Right ventricle myocardium inferior (tissue), 1 donor: ENCODE results near the gene DPM3. TPM values are rescaled to one million over a fixed set of nuclear protein-coding genes. Genes with fewer than 3 reads are reported as not detected.
A peak's percentile ranks its signal among the peaks of the same experiment; 100 is the strongest.
"Not testable (repeated sequence)": the region's sequence is repeated elsewhere in the genome, so short reads cannot be mapped to it uniquely, and the experiment has no call there.

Experiments
- ATAC-seq: fragments of 200-7000 bp; cut with Tn5 transposase; one replicate; pipeline ENCODE4 v1.9.1; 2020; ENCODE audit warnings: mild to moderate bottlenecking, moderate library complexity
- DNase-seq: peaks from one replicate; pipeline ENCODE4 v3.0.0; 2021; ENCODE audit errors: missing footprints
- intact Hi-C: fragments of 100-400 bp; cut with DNase I; formaldehyde crosslinking; loops from one replicate; pipeline ENCODE4 v1.11.0; 2022
- total RNA-seq: library from RNA; stranded (reverse); fragmentation: NEBNext Ultra II Directional; extraction: Animal tissue kit (Norgen Biotek cat#: 25700); gene quantifications from one replicate; pipeline ENCODE4 v1.2.1, GENCODE V29; 2021
- donor health status: DM: no; HTN: yes; CAD: no; lungs with severe emphysema.

The DPM3 gene
- total RNA-seq, 1 donor from 2014 or later = 55.7 TPM

GRCh38 chr1:155166471-155167165 lies 26.3 kb upstream of the DPM3 start:
- ATAC-seq (peak; percentile 68), DNase-seq (peak; percentile 79)
- intact Hi-C loops = loop anchor here (2.0 kb wide), 2 partner anchors 30 to 38 kb away; no protein-coding TSS in a partner anchor

GRCh38 chr1:155166051-155166470 lies 25.7 kb upstream of the DPM3 start:
- ATAC-seq = no peak
- intact Hi-C loops = loop anchor here (2.0 kb wide), 2 partner anchors 29 to 37 kb away; no protein-coding TSS in a partner anchor
- no peak for DNase-seq

GRCh38 chr1:155164625-155165024 lies 24.3 kb upstream of the DPM3 start:
- intact Hi-C loops, ATAC-seq, DNase-seq: not testable (repeated sequence)

GRCh38 chr1:155163785-155164184 lies 23.5 kb upstream of the DPM3 start:
- ATAC-seq, intact Hi-C loops, DNase-seq: not testable (repeated sequence)

GRCh38 chr1:155162631-155163030 lies 22.3 kb upstream of the DPM3 start:
- intact Hi-C loops, ATAC-seq, DNase-seq: not testable (repeated sequence)

DNA sequence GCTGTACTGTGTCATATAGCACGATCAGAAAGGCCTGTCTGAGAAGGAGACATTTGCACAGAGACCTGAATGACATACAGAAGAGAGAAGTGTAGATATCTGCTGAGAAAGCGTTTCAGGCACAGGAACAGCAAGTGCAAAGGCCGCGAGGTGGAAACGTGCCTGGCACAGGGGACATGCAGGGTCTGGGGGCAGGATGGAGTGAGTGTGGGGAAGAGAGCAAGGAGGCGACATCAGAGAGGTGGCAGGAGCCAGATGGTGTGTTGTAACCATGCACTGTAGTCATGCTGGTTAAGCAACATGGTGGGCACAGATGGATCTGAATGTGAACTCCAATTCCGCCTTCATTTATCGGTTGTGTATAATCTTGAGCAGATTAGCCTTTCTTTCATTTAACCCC lies 19.8 kb upstream of the DPM3 start:
- no peak for DNase-seq
- no peak for ATAC-seq
- intact Hi-C loops = no loop called here

GRCh38 chr1:155158991-155159390 lies 18.7 kb upstream of the DPM3 start:
- DNase-seq (no peak), ATAC-seq (no peak)
- intact Hi-C loops = no loop called here

GRCh38 chr1:155155996-155156643 lies 15.8 kb upstream of the DPM3 start:
- intact Hi-C loops, ATAC-seq, DNase-seq: not testable (repeated sequence)

- DNase-seq (no peak), ATAC-seq (no peak)
- intact Hi-C loops = no loop called here
Measured at GRCh38 chr1:155145491-155145890, 5.2 kb upstream of the DPM3 start.

DNA sequence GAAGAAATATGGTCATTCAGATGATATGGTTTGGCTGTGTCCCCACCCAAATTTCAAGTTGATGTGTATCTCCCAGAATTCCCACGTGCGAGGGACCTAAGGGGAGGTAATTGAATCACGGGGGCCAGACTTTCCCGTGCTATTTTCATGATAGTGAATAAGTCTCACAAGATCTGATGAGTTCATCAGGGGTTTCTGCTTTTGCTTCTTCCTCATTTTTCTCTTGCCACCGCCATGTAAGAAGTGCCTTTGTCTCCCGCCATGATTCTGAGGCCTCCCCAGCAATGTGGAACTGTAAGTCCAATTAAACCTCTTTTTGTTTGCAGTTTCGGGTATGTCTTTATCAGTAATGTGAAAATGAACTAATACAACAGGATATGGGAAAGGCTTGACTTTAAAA lies 1.4 kb upstream of the DPM3 start:
- DNase-seq = no peak
- intact Hi-C loops = no loop called here
- ATAC-seq = no peak

- ATAC-seq = no peak
- intact Hi-C loops = no loop called here
- DNase-seq = no peak
Measured at GRCh38 chr1:155140630-155140953, 261 bp upstream of the DPM3 start.

DNA sequence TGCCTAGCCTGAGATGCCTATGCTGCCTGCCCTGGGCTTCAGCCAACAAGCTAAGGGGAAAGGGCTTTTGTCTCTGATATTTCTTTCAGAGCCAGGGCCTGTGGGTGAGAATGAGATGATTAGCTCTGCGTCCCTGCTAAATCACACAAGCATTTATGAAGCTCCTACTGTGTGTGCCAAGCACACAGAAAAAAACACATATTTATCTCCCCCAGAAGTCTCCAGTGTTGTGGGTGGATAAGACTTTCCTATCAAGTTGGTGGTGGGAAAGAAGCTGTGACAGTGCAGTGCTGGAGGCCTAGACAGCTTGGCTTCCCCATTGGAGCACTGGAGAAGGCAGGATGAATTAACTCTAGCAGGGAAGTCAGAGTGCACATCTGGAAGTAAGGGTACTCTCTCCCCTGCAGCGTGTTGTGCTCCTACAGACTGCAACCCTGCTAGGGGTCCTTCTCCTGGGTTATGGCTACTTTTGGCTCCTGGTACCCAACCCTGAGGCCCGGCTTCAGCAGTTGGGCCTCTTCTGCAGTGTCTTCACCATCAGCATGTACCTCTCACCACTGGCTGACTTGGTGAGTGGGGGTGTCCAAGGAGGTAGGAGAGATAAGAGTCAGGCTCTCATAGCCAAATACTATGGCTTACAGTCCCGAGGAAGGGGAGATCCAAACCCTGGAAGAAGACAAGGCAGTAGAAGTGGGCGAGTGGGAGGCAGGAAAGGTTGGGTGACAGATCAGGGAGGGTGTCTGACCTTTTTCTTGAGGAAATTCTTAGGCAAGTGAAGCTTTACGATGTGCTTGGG lies 3.0 kb downstream of the DPM3 start:
- DNase-seq (no peak), ATAC-seq (no peak)
- intact Hi-C loops = loop anchor here (2.0 kb wide), 1 partner anchor 29 kb away; no protein-coding TSS in a partner anchor

DNA sequence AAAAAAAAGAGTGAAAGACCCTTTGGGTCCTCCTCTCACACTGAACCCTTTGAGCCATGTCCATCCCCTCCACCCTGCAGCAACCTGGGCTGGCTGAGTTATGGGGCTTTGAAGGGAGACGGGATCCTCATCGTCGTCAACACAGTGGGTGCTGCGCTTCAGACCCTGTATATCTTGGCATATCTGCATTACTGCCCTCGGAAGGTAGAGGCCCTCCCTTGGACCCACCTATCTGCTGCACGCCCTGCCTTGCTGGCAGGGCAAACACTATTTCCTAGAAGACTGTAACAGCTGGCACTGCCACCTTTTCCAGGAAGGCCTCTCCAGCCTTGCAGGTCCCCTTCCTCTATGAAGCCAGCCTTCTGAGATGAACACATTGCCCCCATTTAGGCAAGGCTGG lies 3.6 kb downstream of the DPM3 start:
- intact Hi-C loops = loop anchor here (2.0 kb wide), 1 partner anchor 30 kb away; no protein-coding TSS in a partner anchor
- no peak for DNase-seq

DNA sequence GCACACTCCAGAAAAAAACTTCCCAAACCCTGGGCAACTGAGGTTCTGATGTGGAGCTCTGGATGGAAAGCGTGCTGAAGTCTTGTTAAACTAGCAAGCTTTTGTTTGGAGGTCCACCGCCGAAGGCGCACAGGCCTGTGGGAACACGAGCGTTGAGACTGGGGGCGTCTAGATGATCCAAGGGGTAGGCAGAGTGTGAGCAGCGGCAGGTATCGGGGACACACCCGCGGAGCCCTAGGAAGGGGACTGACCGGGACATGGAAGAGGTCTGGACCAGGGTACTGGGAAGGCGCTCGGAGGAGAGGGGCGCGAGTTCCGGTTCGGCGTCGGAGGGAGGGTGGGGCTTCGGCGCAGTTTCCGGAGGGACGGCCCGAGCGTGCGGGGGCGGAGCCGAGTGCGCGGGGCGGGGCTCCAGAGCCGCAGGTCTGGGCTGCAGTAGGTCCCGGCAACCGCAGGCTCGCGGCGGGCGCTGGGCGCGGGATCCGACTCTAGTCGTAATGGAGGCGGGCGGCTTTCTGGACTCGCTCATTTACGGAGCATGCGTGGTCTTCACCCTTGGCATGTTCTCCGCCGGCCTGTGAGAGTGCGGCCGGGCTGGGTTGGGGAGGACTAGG lies 4.8 kb downstream of the DPM3 start, which contains the start of gene SLC50A1:
SLC50A1 (plus strand) TSS at position 438 of the 614 bp plus-strand sequence; CDS start at position 498, 60 bp downstream.
- intact Hi-C loops = loop anchor here (2.0 kb wide), 1 partner anchor 31 kb away; no protein-coding TSS in a partner anchor
- DNase-seq (peak; percentile 98), ATAC-seq (peak; percentile 96)

More for the DNA sequence above, 3.6 kb downstream of the DPM3 start:
- no peak for ATAC-seq

GRCh38 chr1:155134880-155135414 lies 5.4 kb downstream of the DPM3 start:
- intact Hi-C loops = no loop called here
- ATAC-seq (peak; percentile 70), DNase-seq (peak; percentile 89)

DNA sequence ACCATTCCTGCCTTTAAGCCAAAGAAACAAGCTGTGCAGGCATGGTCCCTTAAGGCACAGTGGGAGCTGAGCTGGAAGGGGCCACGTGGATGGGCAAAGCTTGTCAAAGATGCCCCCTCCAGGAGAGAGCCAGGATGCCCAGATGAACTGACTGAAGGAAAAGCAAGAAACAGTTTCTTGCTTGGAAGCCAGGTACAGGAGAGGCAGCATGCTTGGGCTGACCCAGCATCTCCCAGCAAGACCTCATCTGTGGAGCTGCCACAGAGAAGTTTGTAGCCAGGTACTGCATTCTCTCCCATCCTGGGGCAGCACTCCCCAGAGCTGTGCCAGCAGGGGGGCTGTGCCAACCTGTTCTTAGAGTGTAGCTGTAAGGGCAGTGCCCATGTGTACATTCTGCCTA lies 6.0 kb downstream of the DPM3 start:
- ATAC-seq (no peak), DNase-seq (no peak)
- intact Hi-C loops = no loop called here

DNA sequence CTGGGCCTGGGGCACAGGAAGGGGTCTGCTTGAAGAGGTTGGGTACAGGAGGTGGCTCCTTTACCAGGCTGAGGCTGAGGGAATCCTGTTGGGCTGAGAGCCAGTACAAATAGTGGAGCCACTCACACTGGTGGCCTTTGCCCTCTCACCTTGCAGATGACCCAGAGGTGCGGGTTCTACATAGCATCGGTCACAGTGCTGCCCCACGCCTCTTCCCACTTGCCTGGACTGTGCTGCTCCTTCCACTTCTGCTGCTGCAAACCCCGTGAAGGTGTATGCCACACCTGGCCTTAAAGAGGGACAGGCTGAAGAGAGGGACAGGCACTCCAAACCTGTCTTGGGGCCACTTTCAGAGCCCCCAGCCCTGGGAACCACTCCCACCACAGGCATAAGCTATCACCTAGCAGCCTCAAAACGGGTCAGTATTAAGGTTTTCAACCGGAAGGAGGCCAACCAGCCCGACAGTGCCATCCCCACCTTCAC lies 6.5 kb downstream of the DPM3 start:
- intact Hi-C loops = no loop called here
- DNase-seq = no peak
- ATAC-seq = no peak

DNA sequence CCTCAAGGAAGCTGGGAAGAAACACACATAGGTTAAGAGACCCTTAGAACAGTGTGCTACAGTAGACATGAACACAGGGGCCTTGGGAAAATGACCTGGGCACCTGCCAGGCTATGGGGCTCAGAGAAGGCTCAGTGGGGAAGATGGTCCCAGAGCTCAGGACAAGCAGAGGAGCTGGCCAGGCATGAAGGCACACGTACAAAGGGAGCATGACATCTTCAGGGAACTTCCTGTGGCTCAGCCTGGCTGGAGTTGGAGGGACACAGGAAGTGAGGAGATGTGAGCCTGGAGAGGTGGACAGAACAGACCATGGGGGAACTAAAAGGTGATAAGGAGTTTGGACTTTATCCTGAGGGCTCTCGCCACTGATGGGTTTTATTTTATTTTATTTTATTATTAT lies 8.5 kb downstream of the DPM3 start:
- intact Hi-C loops = no loop called here
- DNase-seq (no peak), ATAC-seq (no peak)
